Retinal pigment epithelial cell (primary cell): ENCODE results near the gene C10orf90.

Experiments
- DNase-seq: peaks from one replicate; pipeline ENCODE4 v3.0.0-alpha.2; 2010; ENCODE audit warnings: low read depth
- H3K4me3 ChIP-seq: 2 replicates; pipeline ENCODE4 v1.5.1; 2011; ENCODE audit warnings: mild to moderate bottlenecking, low read length, control low read depth, moderate library complexity
- TF ChIP-seq, protein P1 (sequence below): conservative IDR thresholded peaks from 2 replicates; pipeline ENCODE4 v1.5.1; 2011; ENCODE audit warnings: low read depth, low read length, control low read depth, inconsistent platforms

Gene C10orf90

DNA sequence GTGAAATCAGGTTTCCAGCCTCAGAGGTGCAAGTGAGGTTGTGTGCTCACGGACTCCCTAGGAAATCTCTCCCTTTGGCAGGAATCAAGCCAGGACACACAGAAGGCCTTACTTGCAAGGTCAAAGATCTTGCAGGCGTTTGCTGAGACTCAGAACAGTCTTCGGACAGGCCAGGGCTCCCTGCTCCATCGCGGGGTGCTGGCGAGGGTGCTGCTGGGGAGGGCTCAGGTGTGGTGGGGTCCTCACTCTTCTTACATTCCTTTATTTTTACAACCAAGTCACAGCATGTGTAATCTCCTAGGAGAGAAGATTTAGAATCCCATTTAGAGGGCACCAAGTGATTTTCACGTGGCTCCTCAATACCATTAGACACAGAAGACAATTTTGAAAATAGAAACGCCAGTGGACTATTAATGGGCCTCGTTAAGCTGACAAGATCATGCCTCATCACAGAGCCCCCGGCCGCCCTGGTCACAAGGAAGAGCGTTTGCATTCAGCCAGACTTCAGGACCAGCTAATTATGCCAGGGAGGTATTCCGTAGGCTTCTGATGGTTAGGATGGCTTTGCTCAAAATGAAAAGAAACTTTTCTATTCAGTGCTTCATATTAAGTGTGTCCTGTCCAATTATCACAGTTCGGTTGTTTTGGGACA, 209.1 kb downstream of the C10orf90 start:
- DNase-seq = no peak
- TF ChIP-seq, protein P1, sequence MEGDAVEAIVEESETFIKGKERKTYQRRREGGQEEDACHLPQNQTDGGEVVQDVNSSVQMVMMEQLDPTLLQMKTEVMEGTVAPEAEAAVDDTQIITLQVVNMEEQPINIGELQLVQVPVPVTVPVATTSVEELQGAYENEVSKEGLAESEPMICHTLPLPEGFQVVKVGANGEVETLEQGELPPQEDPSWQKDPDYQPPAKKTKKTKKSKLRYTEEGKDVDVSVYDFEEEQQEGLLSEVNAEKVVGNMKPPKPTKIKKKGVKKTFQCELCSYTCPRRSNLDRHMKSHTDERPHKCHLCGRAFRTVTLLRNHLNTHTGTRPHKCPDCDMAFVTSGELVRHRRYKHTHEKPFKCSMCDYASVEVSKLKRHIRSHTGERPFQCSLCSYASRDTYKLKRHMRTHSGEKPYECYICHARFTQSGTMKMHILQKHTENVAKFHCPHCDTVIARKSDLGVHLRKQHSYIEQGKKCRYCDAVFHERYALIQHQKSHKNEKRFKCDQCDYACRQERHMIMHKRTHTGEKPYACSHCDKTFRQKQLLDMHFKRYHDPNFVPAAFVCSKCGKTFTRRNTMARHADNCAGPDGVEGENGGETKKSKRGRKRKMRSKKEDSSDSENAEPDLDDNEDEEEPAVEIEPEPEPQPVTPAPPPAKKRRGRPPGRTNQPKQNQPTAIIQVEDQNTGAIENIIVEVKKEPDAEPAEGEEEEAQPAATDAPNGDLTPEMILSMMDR = no peak

DNA sequence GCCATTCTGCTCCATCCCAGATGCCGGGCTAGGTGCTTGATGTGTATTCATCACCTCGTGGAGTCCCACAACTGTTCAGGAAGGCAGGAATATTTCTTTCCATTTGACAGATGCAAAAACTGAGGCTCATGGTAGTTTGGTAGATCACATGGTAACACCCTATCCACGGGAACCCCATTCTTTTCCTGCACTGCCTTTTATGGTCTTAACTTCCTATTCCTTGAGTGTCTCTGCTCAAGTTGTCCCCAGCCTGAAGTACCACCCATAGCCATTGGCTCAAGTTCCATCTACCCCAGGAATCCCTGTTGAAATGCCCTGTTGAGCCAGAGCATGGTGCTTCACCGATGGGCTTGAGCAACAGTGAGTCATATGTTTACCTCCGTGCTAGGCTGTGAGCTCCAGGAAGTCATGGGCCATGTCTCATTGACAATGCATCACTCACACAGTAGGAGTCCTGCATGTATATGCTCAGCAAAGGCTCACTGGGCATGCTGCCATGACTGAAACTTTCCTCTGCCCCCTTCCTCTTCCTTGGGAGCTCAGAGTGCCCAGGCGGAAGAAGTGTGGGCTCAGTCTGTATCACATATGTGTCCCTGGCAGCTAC, 210.5 kb downstream of the C10orf90 start:
- H3K4me3 ChIP-seq = no peak overlapping the region
- peak; percentile 34 for DNase-seq

More for the DNA sequence above, 209.1 kb downstream of the C10orf90 start:
- H3K4me3 ChIP-seq = no peak overlapping the region

DNA sequence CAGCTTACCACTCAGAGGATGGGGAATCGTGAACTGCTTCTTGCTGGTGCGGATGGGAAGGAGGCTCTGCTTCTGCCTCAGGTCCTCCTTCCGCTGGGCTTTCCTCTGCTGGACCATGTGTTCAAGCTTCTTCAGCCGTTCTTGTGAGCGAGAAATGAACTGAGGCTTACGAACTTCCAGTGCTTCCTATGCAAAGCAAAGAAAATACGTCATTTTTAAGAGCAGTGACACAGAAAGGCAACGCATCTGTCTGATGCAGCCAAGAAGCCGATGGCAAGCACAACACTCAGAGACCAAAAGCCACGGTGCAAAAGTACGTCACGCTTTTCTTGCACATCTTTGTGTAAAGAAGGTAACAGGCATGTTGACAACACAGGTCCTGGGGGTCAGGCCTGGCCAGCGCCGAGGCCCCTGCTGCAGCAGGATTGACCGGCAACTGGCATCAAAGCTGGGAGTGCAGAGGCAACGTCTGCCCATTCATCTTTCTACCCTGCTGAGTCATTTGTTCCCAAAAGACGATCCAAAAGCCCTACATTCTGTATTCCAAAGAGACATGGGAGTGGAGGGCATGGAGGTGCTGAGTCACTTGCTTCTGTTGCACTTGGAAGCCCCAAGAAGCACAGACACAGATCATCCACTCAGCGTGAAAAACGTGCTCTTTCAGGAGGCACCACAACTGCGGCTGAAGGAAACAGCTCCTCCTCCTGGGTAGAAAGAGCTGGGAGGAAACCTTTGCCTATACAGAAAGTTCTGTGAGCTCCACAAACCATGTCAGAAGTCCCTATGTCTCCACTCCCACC, 211.3 kb downstream of the C10orf90 start:
- no peak for DNase-seq
- no peak overlapping the region for H3K4me3 ChIP-seq
- TF ChIP-seq, protein P1 = peak; percentile 40

More for the DNA sequence above, 210.5 kb downstream of the C10orf90 start:
- TF ChIP-seq, protein P1 = no peak

DNA sequence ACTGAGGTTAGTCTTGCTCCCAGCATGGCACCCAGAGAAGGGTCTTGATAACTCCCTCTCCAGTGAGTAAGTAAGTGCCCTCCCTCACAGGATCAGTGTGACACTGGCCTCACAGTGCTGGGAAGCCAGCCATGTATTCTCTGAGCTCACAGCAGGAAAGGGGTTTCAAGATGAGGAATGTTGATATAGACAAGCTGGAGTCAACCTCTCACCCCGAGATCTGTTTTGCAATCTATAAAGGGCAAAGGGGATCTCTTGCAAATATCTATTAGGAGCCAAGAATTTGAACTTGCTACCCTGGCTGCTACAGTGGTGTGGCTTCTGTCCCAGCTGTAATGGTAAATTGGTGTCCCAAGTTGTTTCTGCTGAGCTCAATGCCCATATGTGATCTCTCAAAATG, 212.0 kb downstream of the C10orf90 start:
- H3K4me3 ChIP-seq = no peak overlapping the region
- TF ChIP-seq, protein P1 = no peak
- DNase-seq = peak; percentile 11

DNA sequence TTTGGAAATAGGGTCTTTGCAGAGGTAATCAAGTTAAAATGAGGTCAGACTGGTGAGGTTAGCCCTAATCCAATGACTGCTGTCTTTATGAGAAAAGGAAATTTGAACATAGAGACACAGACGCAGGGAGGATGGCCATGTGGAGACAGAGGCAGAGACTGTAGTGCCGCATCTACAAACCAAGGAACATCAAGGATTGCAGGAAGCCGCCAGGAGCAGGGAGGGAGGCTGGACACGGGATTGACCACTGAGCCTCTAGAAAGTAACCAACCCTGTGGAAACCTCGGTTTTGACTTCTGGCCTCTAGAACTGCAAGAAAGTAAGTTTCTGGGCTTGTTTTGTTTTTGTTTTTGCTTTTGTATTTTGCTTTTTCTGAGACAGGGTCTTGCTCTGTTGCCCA, 213.9 kb downstream of the C10orf90 start:
- TF ChIP-seq, protein P1 = no peak
- no peak for DNase-seq
- no peak overlapping the region for H3K4me3 ChIP-seq

DNA sequence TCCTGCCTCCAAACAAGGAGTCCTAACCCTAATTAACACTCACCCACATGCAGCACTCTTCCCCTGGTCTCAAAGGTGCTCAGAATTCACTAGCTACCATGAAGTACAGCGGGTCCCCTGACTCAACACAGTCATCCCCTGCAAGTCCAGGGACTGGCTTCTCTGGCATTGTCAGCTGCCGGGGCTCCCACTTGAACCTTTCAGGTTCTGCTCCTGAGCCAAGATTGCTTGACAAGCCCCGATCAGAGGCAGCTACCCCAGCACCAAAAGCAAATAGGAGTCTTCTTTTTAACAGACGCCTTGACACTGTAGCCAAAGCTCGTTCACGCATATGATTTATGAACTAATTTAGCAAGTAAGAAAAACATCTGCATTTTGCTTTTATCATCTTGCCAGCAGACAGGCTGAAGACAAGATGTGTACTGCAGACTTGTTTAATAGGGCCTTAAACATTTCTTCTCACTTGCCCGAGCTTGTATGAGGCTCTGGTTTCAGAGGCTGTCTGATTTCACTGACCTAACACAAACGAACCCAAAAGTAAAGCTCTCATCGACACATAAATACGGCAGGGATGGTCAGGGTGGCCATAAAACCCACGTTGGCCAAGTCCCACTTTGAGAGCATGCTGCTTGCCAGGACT, 214.6 kb downstream of the C10orf90 start:
- TF ChIP-seq, protein P1 = no peak
- H3K4me3 ChIP-seq = no peak overlapping the region
- no peak for DNase-seq
